Dermis microvascular lymphatic vessel endothelial cell (primary cell): ENCODE measurements around the gene PCDHGB2. TPM values are rescaled to one million over a fixed set of nuclear protein-coding genes. Genes with fewer than 3 reads are reported as not detected.

Experiments used
- total RNA-seq: library from RNA; depleted of rRNA; stranded (reverse); fragments of >200 nt; gene quantifications from 2 replicates; pipeline ENCODE4 v1.2.1, GENCODE V29; 2014

PCDHGB2 gene
- total RNA-seq, 1 donor from 2014 or later = 0.64 TPM

Other genes with a start within 250 kb of the PCDHGB2 start
- gene PCDHB4, start 238.2 kb upstream of the PCDHGB2 start, total RNA-seq = under 0.01 and 0.13 TPM in 2 replicates
- 0.51 and 1.4 TPM in 2 replicates for gene PCDHB5, start 224.8 kb upstream of the PCDHGB2 start, total RNA-seq
- under 0.01 and 0.13 TPM in 2 replicates for gene PCDHB6, start 209.9 kb upstream of the PCDHGB2 start, total RNA-seq
- 0.26 and 1.4 TPM in 2 replicates for gene PCDHB7, start 187.3 kb upstream of the PCDHGB2 start, total RNA-seq
- 0.38 and 0.51 TPM in 2 replicates for gene PCDHB8, start 182.2 kb upstream of the PCDHGB2 start, total RNA-seq
- 0.13 and 0.76 TPM in 2 replicates for gene PCDHB16, start 177.6 kb upstream of the PCDHGB2 start, total RNA-seq
- gene PCDHB9, start 172.8 kb upstream of the PCDHGB2 start, total RNA-seq = 0.13 and 0.25 TPM in 2 replicates
- 0.39 and 1.0 TPM in 2 replicates for gene PCDHB10, start 167.6 kb upstream of the PCDHGB2 start, total RNA-seq
- 0.13 and 0.89 TPM in 2 replicates for gene PCDHB11, start 160.4 kb upstream of the PCDHGB2 start, total RNA-seq
- gene PCDHB12, start 151.3 kb upstream of the PCDHGB2 start, total RNA-seq = 0.26 and 0.76 TPM in 2 replicates
- 0.51 and 1.9 TPM in 2 replicates for gene PCDHB13, start 146.1 kb upstream of the PCDHGB2 start, total RNA-seq
- 0.51 and 1.3 TPM in 2 replicates for gene PCDHB14, start 136.7 kb upstream of the PCDHGB2 start, total RNA-seq
- 0.26 and 0.76 TPM in 2 replicates for gene PCDHB15, start 114.6 kb upstream of the PCDHGB2 start, total RNA-seq
- gene SLC25A2, start 55.9 kb upstream of the PCDHGB2 start, total RNA-seq = under 0.01 and 0.13 TPM in 2 replicates
- 51.2 and 51.5 TPM in 2 replicates for gene TAF7, start 39.2 kb upstream of the PCDHGB2 start, total RNA-seq
- gene PCDHGA1, start 29.5 kb upstream of the PCDHGB2 start, total RNA-seq = 0.26 and 0.51 TPM in 2 replicates
- 0.39 and 1.1 TPM in 2 replicates for gene PCDHGA2, start 21.2 kb upstream of the PCDHGB2 start, total RNA-seq
- gene PCDHGA3, start 16.2 kb upstream of the PCDHGB2 start, total RNA-seq = 0.13 and 0.63 TPM in 2 replicates
- gene PCDHGB1, start 9.9 kb upstream of the PCDHGB2 start, total RNA-seq = 0.39 and 1.1 TPM in 2 replicates
- 0.90 and 2.1 TPM in 2 replicates for gene PCDHGA4, start 5.0 kb upstream of the PCDHGB2 start, total RNA-seq
- gene PCDHGA5, start 4.2 kb downstream of the PCDHGB2 start, total RNA-seq = 0.26 and 0.63 TPM in 2 replicates
- 1.9 and 3.8 TPM in 2 replicates for gene PCDHGB3, start 10.2 kb downstream of the PCDHGB2 start, total RNA-seq
- gene PCDHGA6, start 13.9 kb downstream of the PCDHGB2 start, total RNA-seq = 1.2 and 2.4 TPM in 2 replicates
- gene PCDHGA7, start 22.7 kb downstream of the PCDHGB2 start, total RNA-seq = 0.64 and 1.5 TPM in 2 replicates
- gene PCDHGB4, start 27.7 kb downstream of the PCDHGB2 start, total RNA-seq = 6.4 and 10.6 TPM in 2 replicates
- gene PCDHGA8, start 32.6 kb downstream of the PCDHGB2 start, total RNA-seq = 0.64 and 1.1 TPM in 2 replicates
- gene PCDHGB5, start 38.0 kb downstream of the PCDHGB2 start, total RNA-seq = 6.4 and 9.7 TPM in 2 replicates
- gene PCDHGA9, start 42.8 kb downstream of the PCDHGB2 start, total RNA-seq = 1.4 and 2.4 TPM in 2 replicates
- 1.5 and 2.7 TPM in 2 replicates for gene PCDHGB6, start 48.0 kb downstream of the PCDHGB2 start, total RNA-seq
- 3.0 and 6.2 TPM in 2 replicates for gene PCDHGA10, start 53.0 kb downstream of the PCDHGB2 start, total RNA-seq
- 3.7 and 8.2 TPM in 2 replicates for gene PCDHGB7, start 57.7 kb downstream of the PCDHGB2 start, total RNA-seq
- gene PCDHGA11, start 61.1 kb downstream of the PCDHGB2 start, total RNA-seq = 4.0 and 5.4 TPM in 2 replicates
- gene PCDHGA12, start 70.5 kb downstream of the PCDHGB2 start, total RNA-seq = 3.5 and 3.9 TPM in 2 replicates
- gene PCDHGC3, start 116.0 kb downstream of the PCDHGB2 start, total RNA-seq = 12.3 and 15.6 TPM in 2 replicates
- 0.77 and 0.89 TPM in 2 replicates for gene PCDHGC4, start 125.0 kb downstream of the PCDHGB2 start, total RNA-seq
- 0.26 and 0.51 TPM in 2 replicates for gene PCDHGC5, start 129.1 kb downstream of the PCDHGB2 start, total RNA-seq